ENCODE results near the gene SUPV3L1. TPM values are rescaled to one million over a fixed set of nuclear protein-coding genes. Genes with fewer than 3 reads are reported as not detected.

The SUPV3L1 gene
- total RNA-seq, 4 donors from 2014 or later: 18.5 to 35.0 (median 30.6) TPM

DNA sequence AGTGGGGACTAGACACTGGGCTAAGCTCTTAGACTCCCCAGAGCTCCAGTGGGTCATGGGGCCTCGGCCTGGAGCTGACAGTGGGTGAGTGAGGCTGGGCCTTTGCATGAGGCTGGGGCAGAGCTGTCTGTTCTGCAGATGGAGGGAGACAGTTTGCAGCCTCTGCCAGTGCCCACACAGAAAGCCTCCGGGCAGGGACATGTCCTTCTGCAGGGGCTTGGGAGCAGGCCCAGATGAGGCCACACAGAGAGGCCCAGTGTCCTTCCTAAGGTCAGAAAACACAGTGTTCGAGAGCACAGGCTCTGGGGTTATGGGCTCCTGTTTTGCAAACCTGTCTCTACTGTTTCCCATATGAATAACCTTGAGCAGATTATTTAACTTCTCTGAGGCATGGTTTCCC, 73.1 kb downstream of the SUPV3L1 start:
- Histone ChIP-seq H3K4me1 (no peaks in the 10 kb centered on the region), H3K9me3 (no peaks in the 10 kb centered on the region), H3K4me3 (no peak overlapping the region), H3K27ac (no peak overlapping the region), H3K27me3 (no peaks in the 10 kb centered on the region), H3K36me3 (no peaks in the 10 kb centered on the region)
- TF ChIP-seq CTCF (IDR thresholded peaks at IDR 0.05) (no peak), POLR2A (IDR thresholded peaks at IDR 0.05) (no peak)
- no peak for DNase-seq
- intact Hi-C loops (cut with DNase I; ENCODE audit: low total_unique reads): no loop called here

DNA sequence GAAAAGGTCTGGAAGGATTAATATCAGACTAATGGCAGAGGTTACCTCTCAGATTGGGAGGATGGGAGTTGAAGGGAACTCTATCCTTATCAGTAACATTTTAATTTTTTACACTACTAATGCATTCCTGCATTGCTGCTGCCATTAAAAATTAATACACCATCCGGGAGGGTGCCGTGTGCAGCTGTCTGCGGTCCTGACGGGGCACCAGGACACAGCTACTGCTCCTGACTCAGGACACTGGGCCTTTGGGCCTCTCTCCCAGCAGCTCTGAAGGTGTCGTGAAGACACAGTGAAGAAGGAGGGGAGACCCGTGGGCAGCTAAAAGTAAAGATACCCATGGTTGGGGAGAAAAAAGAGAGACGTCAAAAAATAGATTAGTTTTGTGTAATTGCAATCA, 74.8 kb downstream of the SUPV3L1 start:
- no peak for TF ChIP-seq POLR2A (IDR thresholded peaks at IDR 0.05)
- TF ChIP-seq CTCF (IDR thresholded peaks at IDR 0.05): no peak
- H3K4me1 ChIP-seq: no peaks in the 10 kb centered on the region
- H3K9me3 ChIP-seq: no peaks in the 10 kb centered on the region
- intact Hi-C loops (cut with DNase I; ENCODE audit: low total_unique reads): no loop called here
- H3K36me3 ChIP-seq: no peaks in the 10 kb centered on the region
- DNase-seq: no peak
- no peaks in the 10 kb centered on the region for H3K27me3 ChIP-seq
- no peak overlapping the region for H3K4me3 ChIP-seq
- no peak overlapping the region for H3K27ac ChIP-seq

Other genes with a start within 250 kb of the SUPV3L1 start
- gene DDX21, start 224.1 kb upstream of the SUPV3L1 start, total RNA-seq: 10 to 100 TPM; 24.1 to 52.6 (median 38.1) TPM
- 10 to 100 TPM in 3 of 4 donors, 1 to 10 TPM in 1; 7.4 to 49.2 (median 30.4) TPM for gene KIFBP, start 191.4 kb upstream of the SUPV3L1 start, total RNA-seq
- gene SRGN, start 92.1 kb upstream of the SUPV3L1 start, total RNA-seq: 100 to 1,000 TPM in 2 of 4 donors, 10 to 100 TPM in 2; 36.9 to 281 (median 120) TPM
- gene VPS26A, start 56.1 kb upstream of the SUPV3L1 start, total RNA-seq: 10 to 100 TPM; 22.0 to 67.2 (median 52.1) TPM
- 1 to 10 TPM in 1 of 4 donors, under 1 TPM in 1, not detected in 2; 0.27 to 4.0 TPM for gene HKDC1, start 40.1 kb downstream of the SUPV3L1 start, total RNA-seq
- 10 to 100 TPM; 17.9 to 77.6 (median 43.6) TPM for gene HK1, start 98.3 kb downstream of the SUPV3L1 start, total RNA-seq
- gene TACR2, start 236.7 kb downstream of the SUPV3L1 start, total RNA-seq: 10 to 100 TPM in 2 of 4 donors, 1 to 10 TPM in 1, under 1 TPM in 1; 0.28 to 35.0 (median 13.8) TPM

Measured in uterus (tissue), 4 donors.